GM19455 (cell line): ENCODE measurements around the gene CORO6.

ENCODE experiments used
- ATAC-seq: cut with Tn5 transposase; IDR thresholded peaks from one replicate; pipeline ENCODE4 v1.9.1; 2021; ENCODE audit not compliant: unreplicated experiment

CORO6 gene

GRCh38 chr17:29613856-29614255 is 8.9 kb downstream of the CORO6 start:
- ATAC-seq: no peak

GRCh38 chr17:29613352-29613837 is 9.3 kb downstream of the CORO6 start:
- ATAC-seq: no peak

GRCh38 chr17:29612404-29613280 is 10.1 kb downstream of the CORO6 start:
- no peak for ATAC-seq

- ATAC-seq: no peak
Measured at GRCh38 chr17:29612094-29612403, 10.7 kb downstream of the CORO6 start.

GRCh38 chr17:29611351-29612093 is 11.2 kb downstream of the CORO6 start:
- ATAC-seq: no peak

- ATAC-seq: no peak
Measured at GRCh38 chr17:29610395-29610794, 12.3 kb downstream of the CORO6 start.

- no peak for ATAC-seq
Measured at GRCh38 chr17:29608986-29609385, 13.7 kb downstream of the CORO6 start.

GRCh38 chr17:29607557-29608195 is 15.0 kb downstream of the CORO6 start:
- ATAC-seq: no peak

GRCh38 chr17:29603109-29603674 is 19.5 kb downstream of the CORO6 start:
- ATAC-seq: no peak

GRCh38 chr17:29597361-29598172 is 25.1 kb downstream of the CORO6 start:
- no peak for ATAC-seq

- no peak for ATAC-seq
Measured at GRCh38 chr17:29596811-29597210, 25.9 kb downstream of the CORO6 start.

- no peak for ATAC-seq
Measured at GRCh38 chr17:29595943-29596774, 26.6 kb downstream of the CORO6 start.

- ATAC-seq: no peak
Measured at GRCh38 chr17:29595107-29595942, 27.4 kb downstream of the CORO6 start.

- no peak for ATAC-seq
Measured at GRCh38 chr17:29594519-29595090, 28.1 kb downstream of the CORO6 start.

- ATAC-seq: no peak
Measured at GRCh38 chr17:29593591-29594518, 28.9 kb downstream of the CORO6 start.

GRCh38 chr17:29592850-29593551 is 29.7 kb downstream of the CORO6 start, which contains the start of gene ANKRD13B:
Gene ANKRD13B (plus strand): TSS chr17:29593132. CDS start chr17:29593622, 490 bp downstream.
- no peak for ATAC-seq
